RWPE1 (cell line): ENCODE measurements around the gene CDADC1.

ENCODE experiments used
- CTCF ChIA-PET: fragments of 350-600 bp; sonication (Branson Sonifier 250); formaldehyde crosslinking; extraction: SDS; loops from one replicate; lab custom pipeline; 2021; lab: Yijun Ruan, JAX
- POLR2A ChIA-PET: fragments of 400-600 bp; formaldehyde crosslinking; extraction: SDS; loops from one replicate; lab custom pipeline; 2020; ENCODE audit warnings: antibody characterized with exemption; ENCODE audit not compliant: low non-redundant PET; lab: Yijun Ruan, JAX
- DNase-seq: peaks from one replicate; pipeline ENCODE4 v3.0.0; 2012; ENCODE audit warnings: low spot score
- H3K27ac ChIP-seq: fragments of 450-650 bp; 2 replicates; pipeline ENCODE4 v1.5.1; 2017
- CTCF ChIP-seq: fragments of 450-650 bp; conservative IDR thresholded peaks from 2 replicates; pipeline ENCODE4 v1.5.1; 2017; ENCODE audit warnings: low read depth, mild to moderate bottlenecking

The CDADC1 gene

GRCh38 chr13:49213997-49214916 lies 33.5 kb upstream of the CDADC1 start:
- no peak overlapping the region for H3K27ac ChIP-seq
- ChIA-PET CTCF (interaction anchor here (1.0 kb wide), 1 partner anchor 26 kb away, joined by 3 read pairs; no protein-coding TSS in a partner anchor), POLR2A (no interaction called here)
- no peak for DNase-seq
- no peak for TF ChIP-seq CTCF

DNA sequence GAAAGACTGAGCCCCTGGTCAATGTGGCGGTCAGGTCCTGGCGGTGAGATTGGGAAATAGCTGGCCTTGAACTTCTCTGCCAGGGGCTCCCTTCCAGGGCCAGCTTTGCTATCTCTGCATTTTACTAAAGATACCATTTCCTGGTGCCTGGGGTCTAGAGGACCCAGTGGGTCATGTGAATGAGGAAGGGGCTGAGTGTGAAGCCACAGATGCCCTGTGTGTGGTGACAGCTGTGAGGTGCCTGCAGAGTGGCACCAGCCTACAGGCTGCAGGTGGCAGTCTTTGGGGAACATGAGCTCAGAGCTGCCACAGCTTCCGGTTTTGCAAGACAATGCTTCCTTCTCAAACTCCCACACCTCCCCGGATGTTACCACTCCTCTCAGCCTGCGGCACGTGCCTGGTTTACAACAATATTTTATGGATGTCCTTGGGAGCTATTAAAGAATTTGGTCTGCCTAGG lies 32.8 kb upstream of the CDADC1 start:
- DNase-seq, result no peak
- no peak for TF ChIP-seq CTCF
- ChIA-PET CTCF (interaction anchor here (1.0 kb wide), 1 partner anchor 25 kb away, joined by 3 read pairs; no protein-coding TSS in a partner anchor), POLR2A (no interaction called here)
- no peak overlapping the region for H3K27ac ChIP-seq

GRCh38 chr13:49216334-49216733 lies 31.4 kb upstream of the CDADC1 start:
- no peak for DNase-seq
- CTCF ChIA-PET, result no interaction called here
- TF ChIP-seq CTCF, result no peak
- POLR2A ChIA-PET, result no interaction called here
- H3K27ac ChIP-seq, result no peak overlapping the region

DNA sequence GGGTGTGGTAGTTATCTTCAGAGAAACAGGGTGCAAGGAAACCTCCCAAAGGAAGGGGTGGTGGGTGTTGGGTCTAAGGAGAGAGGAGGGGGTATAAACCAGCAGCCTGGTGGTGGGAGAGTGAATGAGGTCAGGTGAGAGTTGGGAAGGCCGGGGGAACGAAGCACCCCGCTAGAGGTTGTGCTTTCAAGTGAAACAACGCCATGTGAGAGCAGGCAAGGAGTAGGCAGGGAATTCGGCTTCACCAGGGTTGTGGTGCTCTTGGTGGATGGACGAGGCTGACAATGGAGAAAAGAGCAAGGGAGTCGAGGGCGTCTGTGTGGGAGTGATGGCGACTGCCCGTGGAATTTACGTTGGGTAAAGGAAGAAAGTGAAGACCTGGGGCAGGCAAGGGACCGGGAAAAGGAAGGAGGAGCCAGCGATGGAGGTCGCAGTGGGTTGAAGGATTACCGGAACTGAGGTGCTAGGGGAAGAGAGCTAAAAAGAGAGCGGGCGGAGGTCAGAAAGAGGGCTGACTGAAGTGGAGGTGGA lies 29.7 kb upstream of the CDADC1 start:
- no peak for TF ChIP-seq CTCF
- CTCF ChIA-PET, result no interaction called here
- no peak for DNase-seq
- no peak overlapping the region for H3K27ac ChIP-seq
- POLR2A ChIA-PET, result no interaction called here

- H3K27ac ChIP-seq, result no peak overlapping the region
- TF ChIP-seq CTCF, result no peak
- no peak for DNase-seq
- POLR2A ChIA-PET, result no interaction called here
- CTCF ChIA-PET, result no interaction called here
Measured at GRCh38 chr13:49218493-49219051, 29.2 kb upstream of the CDADC1 start.

DNA sequence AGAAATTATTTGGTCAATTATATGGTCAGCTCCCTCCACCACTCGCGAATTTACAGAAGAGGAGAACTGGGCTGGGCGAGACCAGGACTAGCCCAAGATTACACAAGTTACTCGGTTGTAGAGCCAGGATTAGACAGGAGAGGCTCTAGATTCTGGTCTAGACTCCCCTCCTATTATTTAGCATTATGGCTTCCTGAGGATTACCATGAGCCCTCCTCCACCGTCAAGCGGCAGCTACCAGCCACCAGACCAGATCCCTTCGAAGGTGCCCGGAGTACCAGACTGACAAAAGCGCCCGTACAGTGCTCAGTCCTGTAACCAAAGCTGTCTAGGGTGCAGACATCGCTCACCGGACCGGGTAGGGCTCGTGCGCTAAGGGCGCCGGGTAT lies 28.1 kb upstream of the CDADC1 start:
- peak; percentile 41 for DNase-seq
- POLR2A ChIA-PET, result no interaction called here
- no peak for TF ChIP-seq CTCF
- CTCF ChIA-PET, result interaction anchor here (0.6 kb wide), 2 partner anchors 33 to 42 kb away, joined by 6 read pairs; no protein-coding TSS in a partner anchor
- H3K27ac ChIP-seq, result no peak overlapping the region
